ENCODE data around the gene SCN5A. TPM values are rescaled to one million over a fixed set of nuclear protein-coding genes. Genes with fewer than 3 reads are reported as not detected.

The SCN5A gene
- 0.02 TPM in 1 of 2 replicates, not detected in the other for total RNA-seq

- intact Hi-C loops (cut with micrococcal nuclease): no loop called here
- H3K36me3 Mint-ChIP-seq (ENCODE audit: low read depth): no peaks in the 10 kb centered on the region
- no peak for DNase-seq
- no peak within 1 kb of the TSS for H3K27ac Mint-ChIP-seq
- peak within 1 kb of the TSS; percentile 65 for H3K4me3 Mint-ChIP-seq
- peaks cover 7% of the 10 kb centered on the region for H3K4me1 Mint-ChIP-seq
- ChIA-PET CTCF (no interaction called here), POLR2A (no interaction called here)
- TF ChIP-seq CTCF (IDR thresholded peaks at IDR 0.05): no peak
- H3K27me3 Mint-ChIP-seq: peaks cover 12% of the 10 kb centered on the region
- H3K9me3 Mint-ChIP-seq: no peaks in the 10 kb centered on the region
- peak; percentile 76 for ATAC-seq (ENCODE audit: low read depth)
Observed at GRCh38 chr3:38649500-38650247, at the start of gene SCN5A. TSS of gene SCN5A (minus strand) at chr3:38649687. CDS start at chr3:38633307, 16,380 bp downstream.

GRCh38 chr3:38698760-38699159 lies 49.3 kb upstream of the SCN5A start:
- H3K9me3 Mint-ChIP-seq: no peaks in the 10 kb centered on the region
- TF ChIP-seq CTCF (IDR thresholded peaks at IDR 0.05): no peak
- intact Hi-C loops (cut with micrococcal nuclease): no loop called here
- ATAC-seq (ENCODE audit: low read depth) (no peak), DNase-seq (no peak)
- no peaks in the 10 kb centered on the region for H3K4me1 Mint-ChIP-seq
- H3K27me3 Mint-ChIP-seq: no peaks in the 10 kb centered on the region
- no peaks in the 10 kb centered on the region for H3K36me3 Mint-ChIP-seq (ENCODE audit: low read depth)
- H3K27ac Mint-ChIP-seq: no peak overlapping the region
- no peak overlapping the region for H3K4me3 Mint-ChIP-seq
- POLR2A ChIA-PET: no interaction called here
- CTCF ChIA-PET: no interaction called here

- no peak for TF ChIP-seq CTCF (IDR thresholded peaks at IDR 0.05)
- Mint-ChIP-seq H3K36me3 (ENCODE audit: low read depth) (no peaks in the 10 kb centered on the region), H3K9me3 (no peaks in the 10 kb centered on the region), H3K4me3 (no peak overlapping the region), H3K27me3 (no peaks in the 10 kb centered on the region), H3K27ac (no peak overlapping the region), H3K4me1 (no peaks in the 10 kb centered on the region)
- ATAC-seq (ENCODE audit: low read depth) (no peak), DNase-seq (no peak)
- ChIA-PET POLR2A (no interaction called here), CTCF (no interaction called here)
- intact Hi-C loops (cut with micrococcal nuclease): no loop called here
Observed at GRCh38 chr3:38698061-38698460, 48.6 kb upstream of the SCN5A start.

- no peaks in the 10 kb centered on the region for H3K9me3 Mint-ChIP-seq
- H3K4me3 Mint-ChIP-seq: no peak overlapping the region
- intact Hi-C loops (cut with micrococcal nuclease): no loop called here
- CTCF ChIA-PET: no interaction called here
- DNase-seq (no peak), ATAC-seq (ENCODE audit: low read depth) (no peak)
- POLR2A ChIA-PET: no interaction called here
- no peak for TF ChIP-seq CTCF (IDR thresholded peaks at IDR 0.05)
- H3K4me1 Mint-ChIP-seq: no peaks in the 10 kb centered on the region
- no peaks in the 10 kb centered on the region for H3K27me3 Mint-ChIP-seq
- no peak overlapping the region for H3K27ac Mint-ChIP-seq
- H3K36me3 Mint-ChIP-seq (ENCODE audit: low read depth): no peaks in the 10 kb centered on the region
Observed at GRCh38 chr3:38696034-38696433, 46.5 kb upstream of the SCN5A start.

- Mint-ChIP-seq H3K4me1 (no peaks in the 10 kb centered on the region), H3K9me3 (no peaks in the 10 kb centered on the region), H3K36me3 (ENCODE audit: low read depth) (no peaks in the 10 kb centered on the region), H3K27me3 (no peaks in the 10 kb centered on the region), H3K4me3 (no peak overlapping the region), H3K27ac (no peak overlapping the region)
- intact Hi-C loops (cut with micrococcal nuclease): no loop called here
- ChIA-PET POLR2A (no interaction called here), CTCF (no interaction called here)
- DNase-seq (no peak), ATAC-seq (ENCODE audit: low read depth) (no peak)
- TF ChIP-seq CTCF (IDR thresholded peaks at IDR 0.05): no peak
Observed at GRCh38 chr3:38690185-38690584, 40.7 kb upstream of the SCN5A start.
